Lung (tissue), 12 donors: Measurements from ENCODE around the gene WNK2. TPM values are rescaled to one million over a fixed set of nuclear protein-coding genes. Genes with fewer than 3 reads are reported as not detected.

Experiments used
- ATAC-seq: fragments of 200-7000 bp; cut with Tn5 transposase; one replicate; pipeline ENCODE4 v1.9.1; 2020; ENCODE audit warnings: moderate number of reproducible peaks; ENCODE audit not compliant: insufficient read depth, low FRiP score
- DNase-seq, 3 donors: peaks; one replicate each; pipeline ENCODE4 v3.0.0-alpha.2; 2013 to 2017
- H3K27ac ChIP-seq, 2 donors: one replicate each; pipeline ENCODE4 v1.5.1; 2013; ENCODE audit warnings: mild to moderate bottlenecking in 2 of 2, moderate library complexity in 2 of 2, control low read depth in 1 of 2, inconsistent platforms in 1 of 2, low read depth in 1 of 2, low read length in 1 of 2
- H3K27me3 ChIP-seq, 3 donors: one replicate each; pipeline ENCODE4 v1.5.1; 2013; ENCODE audit warnings: low read length in 2 of 3; ENCODE audit not compliant: control insufficient read depth in 3 of 3, insufficient read depth in 3 of 3
- H3K36me3 ChIP-seq, 4 donors: one replicate each; pipeline ENCODE4 v1.5.1; 2013; ENCODE audit warnings: low read length in 4 of 4, mild to moderate bottlenecking in 1 of 4, moderate library complexity in 1 of 4; ENCODE audit not compliant: control insufficient read depth in 4 of 4, insufficient read depth in 4 of 4
- H3K4me1 ChIP-seq, 5 donors: one replicate each; pipeline ENCODE4 v1.5.1; 2013; ENCODE audit warnings: low read length in 5 of 5, mild to moderate bottlenecking in 2 of 5, moderate library complexity in 1 of 5; ENCODE audit not compliant: control insufficient read depth in 5 of 5, insufficient read depth in 5 of 5
- H3K4me3 ChIP-seq: one replicate; pipeline ENCODE4 v1.5.1; 2013; ENCODE audit warnings: mild to moderate bottlenecking, control low read depth, moderate library complexity
- H3K9ac ChIP-seq, 2 donors: one replicate each; pipeline ENCODE4 v1.5.1; 2013; ENCODE audit warnings: low read length in 2 of 2, control low read depth in 1 of 2; ENCODE audit not compliant: insufficient read depth in 1 of 2
- H3K9me3 ChIP-seq, 4 donors: one replicate each; pipeline ENCODE4 v1.5.1; 2013; ENCODE audit warnings: low read length in 3 of 4, mild to moderate bottlenecking in 1 of 4, moderate library complexity in 1 of 4; ENCODE audit not compliant: control insufficient read depth in 4 of 4, insufficient read depth in 3 of 4
- CTCF ChIP-seq: IDR thresholded peaks from 2 replicates; pipeline ENCODE4 v1.5.1; 2012; ENCODE audit warnings: mild to moderate bottlenecking; ENCODE audit errors: control extremely low read depth, extremely low read depth
- WGBS, 2 donors: extraction: QIAGEN DNeasy Blood & Tissue Kit; methylation state at CpG; one replicate each; pipeline ENCODE4 v1.1.7; 2013; 5-methylcytosine and 5-hydroxymethylcytosine counted together
- polyA plus RNA-seq, 2 donors: library from polyadenylated mRNA; stranded (reverse); fragments of 200-250 nt; gene quantifications; one replicate each; pipeline ENCODE4 v1.2.1, GENCODE V29; 2013
- total RNA-seq, 2 donors: library from RNA; depleted of rRNA in 1 of 2; stranded (reverse); fragments of >200 nt in 1 of 2; gene quantifications; one replicate each; pipeline ENCODE4 v1.2.1, GENCODE V29; 2014 to 2021
- donor health status: control.
- donor health status: control.
- donor health status: Bipolar disorder and iron deficiency.
- donor health status: healthy.
- donor health status: DM: yes; HTN: yes; CAD: no.

Gene WNK2
- total and polyA plus RNA-seq, 4 donors: 1.00 to 8.5 (median 2.9) TPM

GRCh38 chr9:93265972-93266371 lies 82.0 kb downstream of the WNK2 start:
- 86 to 90% methylated on average over 6 of the region's 6 CpGs for WGBS, 2 donors

GRCh38 chr9:93266521-93267001 lies 82.6 kb downstream of the WNK2 start:
- Histone ChIP-seq H3K4me1 (no peaks in the 10 kb centered on the region), H3K27ac (no peak overlapping the region), H3K27me3 (no peaks in the 10 kb centered on the region), H3K9ac (no peak overlapping the region), H3K4me3 (no peak overlapping the region), H3K9me3 (no peaks in the 10 kb centered on the region), H3K36me3 (peaks cover 0 to 6% (median 0%) of the 10 kb centered on the region in 4 donors)
- 88 to 92% methylated on average over 6 of the region's 6 CpGs for WGBS, 2 donors
- ATAC-seq: no peak
- TF ChIP-seq CTCF: no peak
- no peak for DNase-seq

More at GRCh38 chr9:93265972-93266371, 82.0 kb downstream of the WNK2 start:
- Histone ChIP-seq H3K4me3 (no peak overlapping the region), H3K9me3 (no peaks in the 10 kb centered on the region), H3K36me3 (peaks cover 0 to 5% (median 0%) of the 10 kb centered on the region in 4 donors), H3K27ac (no peak overlapping the region), H3K4me1 (no peaks in the 10 kb centered on the region), H3K27me3 (no peaks in the 10 kb centered on the region), H3K9ac (no peak overlapping the region)
- TF ChIP-seq CTCF: no peak
- ATAC-seq (no peak), DNase-seq (no peak)

GRCh38 chr9:93267091-93267541 lies 83.2 kb downstream of the WNK2 start:
- H3K27me3 ChIP-seq: no peaks in the 10 kb centered on the region
- H3K4me1 ChIP-seq: no peaks in the 10 kb centered on the region
- no peak for TF ChIP-seq CTCF
- DNase-seq (no peak), ATAC-seq (no peak)
- 92 to 94% methylated on average over 10 of the region's 10 CpGs for WGBS, 2 donors
- no peak overlapping the region for H3K27ac ChIP-seq
- no peak overlapping the region for H3K9ac ChIP-seq
- peaks cover 0 to 6% (median 0%) of the 10 kb centered on the region in 4 donors for H3K36me3 ChIP-seq
- H3K9me3 ChIP-seq: no peaks in the 10 kb centered on the region
- no peak overlapping the region for H3K4me3 ChIP-seq
